ENCODE data around the gene CACNA2D1. TPM values are rescaled to one million over a fixed set of nuclear protein-coding genes. Genes with fewer than 3 reads are reported as not detected.

CACNA2D1 gene
- total and polyA plus RNA-seq, 8 donors: 0.79 to 5.0 (median 2.1) TPM

DNA sequence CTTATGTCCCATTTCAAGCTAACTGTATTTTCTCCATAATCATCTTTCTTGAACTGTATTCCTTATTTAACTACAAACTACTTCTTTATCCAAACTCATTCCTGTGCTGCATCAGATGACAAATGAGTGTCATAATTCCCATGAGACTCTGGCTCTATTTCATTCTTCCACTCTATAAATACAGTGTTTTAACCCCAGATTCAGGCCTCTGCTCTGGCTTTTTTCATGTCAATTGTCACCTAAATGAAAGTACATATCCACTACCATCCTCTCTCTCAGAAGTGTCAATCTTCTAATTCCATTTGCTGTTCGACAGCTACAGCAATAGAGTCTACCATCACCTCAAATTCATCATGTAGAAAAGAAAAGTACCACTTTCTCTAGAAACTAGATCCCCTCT lies 172.7 kb downstream of the CACNA2D1 start:
- no peaks in the 10 kb centered on the region for H3K36me3 ChIP-seq
- DNase-seq: no peak
- no peak overlapping the region for H3K27ac ChIP-seq
- H3K4me1 ChIP-seq: no peaks in the 10 kb centered on the region
- TF ChIP-seq, protein P1, sequence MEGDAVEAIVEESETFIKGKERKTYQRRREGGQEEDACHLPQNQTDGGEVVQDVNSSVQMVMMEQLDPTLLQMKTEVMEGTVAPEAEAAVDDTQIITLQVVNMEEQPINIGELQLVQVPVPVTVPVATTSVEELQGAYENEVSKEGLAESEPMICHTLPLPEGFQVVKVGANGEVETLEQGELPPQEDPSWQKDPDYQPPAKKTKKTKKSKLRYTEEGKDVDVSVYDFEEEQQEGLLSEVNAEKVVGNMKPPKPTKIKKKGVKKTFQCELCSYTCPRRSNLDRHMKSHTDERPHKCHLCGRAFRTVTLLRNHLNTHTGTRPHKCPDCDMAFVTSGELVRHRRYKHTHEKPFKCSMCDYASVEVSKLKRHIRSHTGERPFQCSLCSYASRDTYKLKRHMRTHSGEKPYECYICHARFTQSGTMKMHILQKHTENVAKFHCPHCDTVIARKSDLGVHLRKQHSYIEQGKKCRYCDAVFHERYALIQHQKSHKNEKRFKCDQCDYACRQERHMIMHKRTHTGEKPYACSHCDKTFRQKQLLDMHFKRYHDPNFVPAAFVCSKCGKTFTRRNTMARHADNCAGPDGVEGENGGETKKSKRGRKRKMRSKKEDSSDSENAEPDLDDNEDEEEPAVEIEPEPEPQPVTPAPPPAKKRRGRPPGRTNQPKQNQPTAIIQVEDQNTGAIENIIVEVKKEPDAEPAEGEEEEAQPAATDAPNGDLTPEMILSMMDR (IDR thresholded peaks at IDR 0.05): no peak
- no peak for FAIRE-seq
- H3K27me3 ChIP-seq: peaks cover 0 to 4% (median 0%) of the 10 kb centered on the region in 4 donors
- no peak overlapping the region for H3K4me3 ChIP-seq
- H3K9me3 ChIP-seq: no peaks in the 10 kb centered on the region
- WGBS, 2 donors: 63 to 76% methylated on average over 1 of the region's 1 CpG
- no peak for ATAC-seq
- intact Hi-C loops (cut with DNase I): loop anchor here in 1 of 3 donors (10.0 kb wide), 1 partner anchor 54 kb away; no protein-coding TSS in a partner anchor

DNA sequence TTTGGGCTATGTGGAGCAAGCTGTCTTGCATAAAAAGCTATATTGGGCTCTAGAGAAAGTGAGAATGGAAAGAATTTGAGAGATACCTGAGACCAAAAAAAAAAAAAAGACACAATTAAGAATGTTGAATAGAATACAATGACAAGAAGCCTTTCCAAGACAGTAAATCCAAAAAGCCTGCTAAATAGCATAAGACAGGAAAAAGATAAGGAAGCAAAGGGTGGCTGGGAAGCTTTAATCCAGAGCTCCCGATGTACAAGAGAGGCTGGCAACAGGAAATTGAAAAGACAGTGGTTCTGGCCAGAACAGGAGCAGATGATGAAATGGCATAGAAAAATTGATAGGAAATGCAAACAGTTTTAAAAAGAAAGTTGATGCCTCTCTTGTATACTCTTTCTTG lies 174.9 kb downstream of the CACNA2D1 start:
- ATAC-seq (no peak), FAIRE-seq (no peak), DNase-seq (no peak)
- Histone ChIP-seq H3K4me3 (no peak overlapping the region), H3K4me1 (no peaks in the 10 kb centered on the region), H3K27ac (no peak overlapping the region), H3K27me3 (peaks cover 0 to 2% (median 0%) of the 10 kb centered on the region in 4 donors), H3K36me3 (no peaks in the 10 kb centered on the region), H3K9me3 (no peaks in the 10 kb centered on the region)
- WGBS, 2 donors: 48 to 50% methylated on average over 1 of the region's 1 CpG
- TF ChIP-seq, protein P1 (IDR thresholded peaks at IDR 0.05): no peak
- intact Hi-C loops (cut with DNase I): no loop called here

DNA sequence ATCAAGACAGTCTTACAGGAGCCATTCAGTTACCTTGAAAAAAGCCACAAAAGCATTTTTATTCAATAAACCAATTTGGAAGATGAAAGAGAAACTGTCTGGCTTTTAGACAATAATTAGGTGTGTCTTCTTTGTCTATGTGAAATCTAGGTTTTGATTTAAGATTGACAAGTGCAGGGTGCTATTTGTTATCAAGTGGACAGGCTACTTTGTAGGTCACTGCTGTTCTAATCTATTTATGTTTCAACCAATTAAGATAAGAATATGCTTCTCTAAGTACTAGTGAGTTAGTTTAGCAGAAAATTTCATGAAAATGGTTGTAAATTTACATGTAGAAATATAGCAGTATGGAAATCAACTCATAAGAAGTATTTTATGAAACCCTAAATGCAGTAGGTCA lies 177.5 kb downstream of the CACNA2D1 start:
- H3K9me3 ChIP-seq: no peaks in the 10 kb centered on the region
- H3K27ac ChIP-seq: no peak overlapping the region
- no peaks in the 10 kb centered on the region for H3K4me1 ChIP-seq
- TF ChIP-seq, protein P1 (IDR thresholded peaks at IDR 0.05): no peak
- no peaks in the 10 kb centered on the region for H3K27me3 ChIP-seq
- ATAC-seq (no peak), FAIRE-seq (no peak), DNase-seq (no peak)
- intact Hi-C loops (cut with DNase I): no loop called here
- H3K36me3 ChIP-seq: no peaks in the 10 kb centered on the region
- no peak overlapping the region for H3K4me3 ChIP-seq

DNA sequence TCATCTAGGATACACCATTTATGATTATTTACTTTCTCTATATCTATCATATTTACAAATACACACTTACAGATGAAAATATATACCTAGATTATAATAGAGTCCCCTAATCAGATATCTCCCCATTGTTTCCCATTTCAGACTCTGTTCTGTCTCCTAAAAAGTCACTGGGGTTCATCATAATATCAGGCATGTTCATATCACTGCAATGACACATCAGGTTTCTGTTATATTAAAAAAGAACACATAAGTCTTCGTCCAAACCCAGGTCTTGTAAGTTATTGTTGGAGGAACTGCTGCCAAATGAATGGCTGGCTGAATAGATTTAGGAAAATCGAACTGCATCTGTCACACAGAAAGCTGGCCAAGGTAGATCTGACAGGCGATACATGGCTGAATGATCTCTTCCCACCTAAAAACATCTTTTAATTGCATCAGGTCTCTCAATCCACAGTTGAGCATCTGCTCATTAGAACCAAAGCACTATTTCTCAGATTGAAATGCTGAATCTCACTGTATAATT lies 178.7 kb downstream of the CACNA2D1 start:
- Histone ChIP-seq H3K4me1 (no peaks in the 10 kb centered on the region), H3K36me3 (no peaks in the 10 kb centered on the region), H3K9me3 (no peaks in the 10 kb centered on the region), H3K4me3 (no peak overlapping the region), H3K27me3 (no peaks in the 10 kb centered on the region), H3K27ac (no peak overlapping the region)
- ATAC-seq: no peak
- no peak for FAIRE-seq
- TF ChIP-seq, protein P1 (IDR thresholded peaks at IDR 0.05): no peak
- WGBS, 2 donors: 49 to 58% methylated on average over 3 of the region's 3 CpGs
- DNase-seq: no peak
- intact Hi-C loops (cut with DNase I): no loop called here

DNA sequence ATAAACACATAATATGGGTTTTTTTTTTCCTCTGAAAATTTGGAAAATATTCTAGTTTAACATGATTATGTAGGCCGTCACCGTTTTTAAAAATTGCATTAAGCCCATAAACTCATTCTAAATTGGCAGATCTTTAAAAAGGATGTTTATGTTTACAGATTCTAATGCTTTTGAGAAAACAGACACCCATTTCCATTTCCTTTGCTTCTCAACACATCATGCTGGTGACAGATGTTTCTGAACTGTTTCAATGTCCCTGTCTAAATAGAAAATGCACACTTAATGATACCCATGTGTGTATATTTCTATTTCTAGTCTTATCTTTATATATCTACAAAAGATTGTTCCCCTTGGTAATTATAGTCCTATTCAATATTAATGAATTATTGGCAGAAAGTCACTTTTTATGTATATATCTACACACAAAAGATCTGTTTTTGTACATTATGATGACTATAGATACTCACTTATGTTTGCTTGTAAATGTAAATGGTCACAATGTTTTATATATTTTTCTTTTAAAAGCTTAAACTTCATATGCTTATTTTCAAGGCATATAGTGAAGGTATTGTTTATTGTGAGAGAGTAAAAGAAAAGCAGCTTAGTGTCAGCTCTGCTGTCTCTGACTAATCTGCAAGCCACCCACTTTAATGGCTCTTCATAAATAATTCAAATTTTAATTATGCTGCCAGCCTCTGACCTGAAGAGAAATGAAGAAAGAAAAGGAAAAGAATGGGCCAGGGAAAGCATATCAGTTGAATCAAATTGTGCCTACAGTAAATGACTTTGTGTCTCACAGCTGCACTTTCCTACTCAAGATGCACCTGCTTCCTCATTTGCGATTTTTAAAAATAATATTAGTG lies 179.4 kb downstream of the CACNA2D1 start:
- Histone ChIP-seq H3K27me3 (no peaks in the 10 kb centered on the region), H3K4me1 (no peaks in the 10 kb centered on the region), H3K27ac (no peak overlapping the region), H3K9me3 (no peaks in the 10 kb centered on the region), H3K36me3 (no peaks in the 10 kb centered on the region), H3K4me3 (no peak overlapping the region)
- intact Hi-C loops (cut with DNase I): no loop called here
- FAIRE-seq (no peak), DNase-seq (no peak), ATAC-seq (no peak)
- 55 to 66% methylated on average over 3 of the region's 3 CpGs for WGBS, 2 donors
- TF ChIP-seq, protein P1 (IDR thresholded peaks at IDR 0.05): no peak

Measured in pancreas (tissue), 10 donors.